Heart left ventricle (tissue), 16 donors: ENCODE results near the gene NUDT8. TPM values are rescaled to one million over a fixed set of nuclear protein-coding genes. Genes with fewer than 3 reads are reported as not detected.

Experiments
- ATAC-seq, 4 donors: fragments of 200-7000 bp; cut with Tn5 transposase; one replicate each; pipeline ENCODE4 v1.9.1; 2020 to 2022; ENCODE audit warnings: moderate library complexity in 4 of 4, mild to moderate bottlenecking in 3 of 4, moderate number of reproducible peaks in 1 of 4
- DNase-seq, 5 donors: peaks; one replicate each; pipeline ENCODE4 v3.0.0-alpha.2; 2020
- H3K27ac ChIP-seq, 12 donors: fragments of 200-600 bp; sonication (generic) in 4 of 12; one replicate each; pipeline versions ENCODE4 v1.5.0 to v1.8.0; 2016 to 2022; ENCODE audit warnings: mild to moderate bottlenecking in 2 of 12
- H3K27me3 ChIP-seq, 9 donors: fragments of 200-600 bp; sonication (generic) in 2 of 9; one replicate each; pipeline versions ENCODE4 v1.5.1 to v1.8.0; 2016 to 2022; ENCODE audit warnings: mild to moderate bottlenecking in 3 of 9
- H3K36me3 ChIP-seq, 9 donors: fragments of 200-600 bp; sonication (generic) in 2 of 9; one replicate each; pipeline versions ENCODE4 v1.5.0 to v1.8.0; 2018 to 2022; ENCODE audit warnings: mild to moderate bottlenecking in 2 of 9
- H3K4me1 ChIP-seq, 12 donors: fragments of 200-600 bp; sonication (generic) in 4 of 12; one replicate each; pipeline versions ENCODE4 v1.5.0 to v1.8.0; 2016 to 2022; ENCODE audit warnings: mild to moderate bottlenecking in 3 of 12
- H3K4me3 ChIP-seq, 12 donors: fragments of 200-600 bp; sonication (generic) in 4 of 12; one replicate each; pipeline versions ENCODE4 v1.5.0 to v1.8.0; 2017 to 2022; ENCODE audit warnings: mild to moderate bottlenecking in 9 of 12, moderate library complexity in 4 of 12
- H3K9me3 ChIP-seq, 12 donors: fragments of 200-600 bp; sonication (generic) in 4 of 12; one replicate each; pipeline versions ENCODE4 v1.5.0 to v1.8.0; 2016 to 2022; ENCODE audit warnings: mild to moderate bottlenecking in 1 of 12
- POLR2A ChIP-seq, 2 donors: fragments of 450-650 bp; IDR thresholded peaks; one replicate each; pipeline ENCODE4 v1.6.1; 2017; ENCODE audit warnings: antibody characterized with exemption in 2 of 2, mild to moderate bottlenecking in 2 of 2, moderate library complexity in 2 of 2
- WGBS, 4 donors: extraction: QIAGEN DNeasy Blood & Tissue Kit in 2 of 4; methylation state at CpG; one replicate each; pipeline versions ENCODE4 v1.1.5 to v1.1.7; 2013 to 2018; 5-methylcytosine and 5-hydroxymethylcytosine counted together
- intact Hi-C, 10 donors: fragments of 100-400 bp; cut with DNase I; formaldehyde crosslinking; loops; one replicate each; pipeline versions ENCODE4 v1.11.1 to v1.14.2; 2022
- polyA plus RNA-seq, 2 donors: library from polyadenylated mRNA; stranded (reverse); fragments of 200-250 nt; gene quantifications; one replicate each; pipeline ENCODE4 v1.2.3, GENCODE V29; 2013
- total RNA-seq, 9 donors: library from RNA; depleted of rRNA in 2 of 9; stranded (reverse); fragments of >200 nt in 2 of 9; fragmentation: NEBNext Ultra II Directional in 3 of 9; extraction: Animal tissue kit (Norgen Biotek cat#: 25700) in 3 of 9; gene quantifications; one replicate each; pipeline versions ENCODE4 v1.1.0 to v1.2.4, GENCODE V29; 2016 to 2023
- TF ChIP-seq, protein P1 (sequence below), 12 donors: fragments of 200-600 bp; sonication (generic) in 4 of 12; IDR thresholded peaks; one replicate each; pipeline versions ENCODE4 v1.5.0 to v1.8.0; 2018 to 2022; ENCODE audit warnings: antibody characterized with exemption in 12 of 12, mild to moderate bottlenecking in 5 of 12
- donor health status: ischemic (EF 13 %, LVEDD 7.1; RV severe dilation, severe dysfunction).
- donor health status: healthy with polysubstance abuse.
- donor health status: DM: no; HTN: yes; CAD: no.
- donor health status: DM: no; HTN: no; CAD: no.
- donor health status: ischemic (EF 25% LVEDD 6.9; RV normal size, moderate dysfunction).
- donor health status: ischemic (EF 25% LVEDD 5.7; RV mildly dilated, moderate dysfunction).
- donor health status: healthy.
- donor health status: DM: yes; HTN: yes; CAD: no.
- donor health status: ischemic (EF 35%, LVEDD 5.7; RV mildly dilated, moderate dysfunction).
- donor health status: nonischemic (EF 11% LVEDD 7.7; RV severe dilation, severe dysfunction).
- donor health status: DM: yes; HTN: yes; CAD: no.
- donor health status: PGD.
- donor health status: ischemic (EF 29% LVEDD 5.4; RV normal size, mild dysfunction).
- donor health status: nonischemic (EF 23%, LVEDD 6.1; RV moderate dilation, normal function).

NUDT8 gene
- total and polyA plus RNA-seq, 11 donors = 29.1 to 110 (median 49.3) TPM

DNA sequence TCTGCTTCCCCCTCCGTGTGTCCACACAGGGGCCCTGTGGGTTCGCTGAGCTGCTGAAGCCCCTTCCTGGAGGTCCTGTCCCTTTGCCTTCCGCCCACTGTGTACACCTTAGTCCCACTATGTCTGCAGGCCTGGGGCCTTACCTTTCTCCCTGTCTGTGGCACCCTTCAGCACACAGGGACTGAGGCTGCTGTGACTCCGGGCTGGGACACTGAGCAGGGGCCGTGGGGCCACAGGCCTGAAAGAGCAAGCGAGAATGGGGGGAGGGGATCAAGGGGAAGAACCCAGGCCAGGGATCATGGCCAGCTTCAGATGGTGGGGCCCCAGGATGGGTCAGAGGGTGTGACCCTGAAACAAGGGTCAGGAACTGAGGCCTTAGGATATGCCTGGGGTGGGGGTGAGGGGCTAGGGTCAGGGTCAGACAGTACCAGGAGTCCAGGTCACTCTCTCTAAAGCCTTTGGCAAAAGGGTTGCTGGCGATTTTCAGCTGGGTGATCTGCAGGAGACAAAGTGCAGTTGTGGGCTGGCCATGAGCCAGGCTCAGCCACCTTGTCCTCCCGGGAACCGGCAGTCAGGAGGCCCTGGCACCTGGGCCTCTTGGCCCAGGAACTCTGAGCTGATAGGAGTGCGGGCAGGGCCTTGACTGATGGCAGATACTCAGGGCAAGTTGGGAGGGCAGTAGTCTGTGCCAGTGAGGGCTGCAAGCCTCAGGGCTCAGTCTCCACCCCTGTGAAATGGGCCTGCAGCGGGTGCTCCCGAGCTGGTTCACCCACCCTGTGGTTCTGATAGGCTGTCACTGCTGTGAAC, 2.6 kb upstream of the NUDT8 start:
- 64 to 77% (median 76%) methylated on average over 12 of the region's 12 CpGs for WGBS, 4 donors
- peak in 4 of 5 donors; percentile 55 to 88 (median 67) for DNase-seq
- H3K4me3 ChIP-seq = no peak overlapping the region
- no peaks in the 10 kb centered on the region for H3K9me3 ChIP-seq
- peak in 1 of 4 donors; percentile 14 for ATAC-seq
- peaks cover 0 to 32% (median 14%) of the 10 kb centered on the region in 12 donors for H3K4me1 ChIP-seq
- H3K27me3 ChIP-seq = no peaks in the 10 kb centered on the region
- peak overlapping the region in 5 of 12 donors; percentile 4 to 60 (median 43) for H3K27ac ChIP-seq
- H3K36me3 ChIP-seq = no peaks in the 10 kb centered on the region
- intact Hi-C loops = loop anchor here in 2 of 10 donors (10.0 kb wide), 2 partner anchors 162 to 172 kb away; no protein-coding TSS in a partner anchor
- TF ChIP-seq, protein P1, sequence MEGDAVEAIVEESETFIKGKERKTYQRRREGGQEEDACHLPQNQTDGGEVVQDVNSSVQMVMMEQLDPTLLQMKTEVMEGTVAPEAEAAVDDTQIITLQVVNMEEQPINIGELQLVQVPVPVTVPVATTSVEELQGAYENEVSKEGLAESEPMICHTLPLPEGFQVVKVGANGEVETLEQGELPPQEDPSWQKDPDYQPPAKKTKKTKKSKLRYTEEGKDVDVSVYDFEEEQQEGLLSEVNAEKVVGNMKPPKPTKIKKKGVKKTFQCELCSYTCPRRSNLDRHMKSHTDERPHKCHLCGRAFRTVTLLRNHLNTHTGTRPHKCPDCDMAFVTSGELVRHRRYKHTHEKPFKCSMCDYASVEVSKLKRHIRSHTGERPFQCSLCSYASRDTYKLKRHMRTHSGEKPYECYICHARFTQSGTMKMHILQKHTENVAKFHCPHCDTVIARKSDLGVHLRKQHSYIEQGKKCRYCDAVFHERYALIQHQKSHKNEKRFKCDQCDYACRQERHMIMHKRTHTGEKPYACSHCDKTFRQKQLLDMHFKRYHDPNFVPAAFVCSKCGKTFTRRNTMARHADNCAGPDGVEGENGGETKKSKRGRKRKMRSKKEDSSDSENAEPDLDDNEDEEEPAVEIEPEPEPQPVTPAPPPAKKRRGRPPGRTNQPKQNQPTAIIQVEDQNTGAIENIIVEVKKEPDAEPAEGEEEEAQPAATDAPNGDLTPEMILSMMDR (IDR thresholded peaks at IDR 0.05) = no peak

DNA sequence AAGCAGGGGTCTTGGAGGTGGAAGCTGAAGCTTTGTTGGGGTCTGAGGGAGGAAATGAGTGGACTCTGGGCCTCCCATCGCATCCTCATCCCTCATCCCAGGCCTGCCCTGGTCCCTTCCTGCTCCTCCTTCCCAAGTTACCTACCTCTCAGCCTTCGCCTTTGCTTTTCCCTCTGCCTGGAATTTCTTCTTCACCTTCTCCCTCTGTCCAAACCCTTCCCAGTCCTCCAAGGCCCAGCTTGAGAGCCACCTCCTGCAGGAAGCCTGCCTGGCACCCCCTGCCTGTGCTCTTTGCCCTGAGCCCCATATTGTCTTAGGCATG, 2.1 kb upstream of the NUDT8 start:
- H3K4me1 ChIP-seq = peaks cover 0 to 32% (median 14%) of the 10 kb centered on the region in 12 donors
- TF ChIP-seq, protein P1 (IDR thresholded peaks at IDR 0.05) = no peak
- no peak for TF ChIP-seq POLR2A (IDR thresholded peaks at IDR 0.05)
- peak overlapping the region in 4 of 12 donors; percentile 4 to 60 (median 42) for H3K27ac ChIP-seq
- no peaks in the 10 kb centered on the region for H3K9me3 ChIP-seq
- H3K27me3 ChIP-seq = no peaks in the 10 kb centered on the region
- H3K4me3 ChIP-seq = no peak overlapping the region
- DNase-seq = no peak
- H3K36me3 ChIP-seq = no peaks in the 10 kb centered on the region
- no peak for ATAC-seq
- 92 to 100% (median 95%) methylated on average over 2 of the region's 2 CpGs for WGBS, 4 donors
- intact Hi-C loops = loop anchor here in 2 of 10 donors (10.0 kb wide), 2 partner anchors 163 to 173 kb away; no protein-coding TSS in a partner anchor

DNA sequence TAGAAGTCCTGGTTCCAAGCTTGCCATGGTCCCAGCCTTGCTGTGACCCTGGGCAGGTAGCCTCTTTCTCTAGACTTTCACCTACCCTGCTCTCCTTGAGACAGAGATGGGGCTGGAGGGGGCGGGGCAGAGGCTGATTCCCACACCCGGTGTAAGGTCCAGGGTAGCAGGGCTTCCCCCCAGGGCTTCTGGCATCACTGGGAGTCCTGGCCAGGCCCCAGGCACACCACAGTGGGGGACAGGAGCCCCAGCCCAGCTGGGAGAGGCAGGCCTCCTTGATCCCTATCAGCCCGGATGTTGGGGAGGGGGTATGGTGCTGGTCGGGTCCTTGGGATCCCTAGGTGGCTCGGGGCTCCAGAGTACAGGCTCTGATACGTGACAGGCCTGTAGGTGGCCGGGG, 1.7 kb upstream of the NUDT8 start:
- intact Hi-C loops = loop anchor here in 2 of 10 donors (10.0 kb wide), 2 partner anchors 163 to 173 kb away; no protein-coding TSS in a partner anchor
- Histone ChIP-seq H3K36me3 (no peaks in the 10 kb centered on the region), H3K27ac (peak overlapping the region in 5 of 12 donors; percentile 43 to 98 (median 94)), H3K27me3 (no peaks in the 10 kb centered on the region), H3K9me3 (no peaks in the 10 kb centered on the region), H3K4me3 (no peak overlapping the region), H3K4me1 (peaks cover 0 to 32% (median 14%) of the 10 kb centered on the region in 12 donors)
- TF ChIP-seq, protein P1 (IDR thresholded peaks at IDR 0.05) = no peak
- no peak for TF ChIP-seq POLR2A (IDR thresholded peaks at IDR 0.05)
- 78 to 83% (median 79%) methylated on average over 3 to 7 of the region's 7 CpGs for WGBS, 4 donors
- DNase-seq (peak in 2 of 5 donors; percentile 29 to 67), ATAC-seq (no peak)

DNA sequence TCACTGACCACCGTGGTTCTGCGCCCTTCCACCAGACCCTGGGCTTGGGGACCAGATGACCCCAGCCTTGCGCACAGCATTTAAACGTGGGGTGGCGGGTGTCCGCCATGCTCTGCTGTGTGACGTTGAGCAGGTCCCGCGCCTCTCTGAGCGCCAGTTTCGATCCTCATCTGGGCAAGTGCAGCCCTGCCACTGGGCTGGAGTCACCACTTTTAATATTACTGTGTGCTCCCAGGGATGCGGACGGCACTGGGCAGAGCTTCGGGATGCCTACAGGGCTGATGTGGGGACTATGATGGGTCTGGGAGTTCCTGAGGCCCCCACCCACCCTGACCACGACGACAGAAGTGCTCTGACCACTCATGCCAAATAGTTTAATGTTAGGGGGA, 1.2 kb upstream of the NUDT8 start:
- no peak for TF ChIP-seq POLR2A (IDR thresholded peaks at IDR 0.05)
- TF ChIP-seq, protein P1 (IDR thresholded peaks at IDR 0.05) = peak in 1 of 12 donors; percentile 24
- DNase-seq (no peak), ATAC-seq (no peak)
- peak overlapping the region; percentile 15 to 82 (median 66) for H3K4me3 ChIP-seq
- H3K27me3 ChIP-seq = no peaks in the 10 kb centered on the region
- WGBS, 4 donors = 57 to 63% (median 60%) methylated on average over 16 of the region's 16 CpGs
- no peaks in the 10 kb centered on the region for H3K9me3 ChIP-seq
- H3K27ac ChIP-seq = peak overlapping the region; percentile 20 to 98 (median 92)
- intact Hi-C loops = loop anchor here in 2 of 10 donors (1.0 to 10.0 kb wide), 3 partner anchors 48 to 174 kb away; partner anchors contain the start of gene GSTP1 (in 1 of the 2)
- H3K36me3 ChIP-seq = no peaks in the 10 kb centered on the region
- H3K4me1 ChIP-seq = peaks cover 0 to 32% (median 14%) of the 10 kb centered on the region in 12 donors
